ENCODE results near the gene ACTMAP.
"Not testable (repeated sequence)": the region's sequence is repeated elsewhere in the genome, so short reads cannot be mapped to it uniquely, and the experiment has no call there.

Gene ACTMAP

DNA sequence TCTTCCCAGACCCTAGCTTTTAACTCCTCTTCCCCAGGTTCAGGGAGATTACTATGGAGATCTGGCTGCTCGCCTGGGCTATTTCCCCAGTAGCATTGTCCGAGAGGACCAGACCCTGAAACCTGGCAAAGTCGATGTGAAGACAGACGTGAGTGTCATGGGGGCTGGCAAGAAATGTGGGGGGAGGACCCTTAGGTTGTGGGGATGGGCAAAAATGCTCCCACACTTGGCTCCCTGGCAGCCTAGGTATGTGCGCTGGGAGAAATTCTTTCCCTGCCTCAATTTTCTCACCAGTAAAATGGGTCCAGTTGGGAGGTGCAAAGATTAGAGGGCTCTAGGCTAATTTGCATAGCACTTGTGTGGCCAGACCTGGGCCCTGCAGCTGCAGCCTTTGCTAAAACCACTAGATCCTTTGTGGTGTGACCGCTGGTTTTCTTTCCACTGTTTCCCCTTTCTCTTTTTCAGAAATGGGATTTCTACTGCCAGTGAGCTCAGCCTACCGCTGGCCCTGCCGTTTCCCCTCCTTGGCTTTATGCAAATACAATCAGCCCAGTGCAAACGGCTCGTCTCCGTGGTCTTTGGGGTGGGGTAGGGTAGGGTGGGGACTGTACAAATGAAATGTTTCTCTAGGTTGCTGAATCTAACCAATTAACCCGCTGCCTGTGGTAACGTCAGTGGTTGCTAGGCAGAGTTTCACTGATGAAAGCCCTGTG is 26.8 kb upstream of the ACTMAP start:
- peak in 53 of 56 donors; percentile 28 to 96 (median 80) for DNase-seq

GRCh38 chr19:40776364-40776763 is 26.1 kb upstream of the ACTMAP start:
- no peak for DNase-seq

DNA sequence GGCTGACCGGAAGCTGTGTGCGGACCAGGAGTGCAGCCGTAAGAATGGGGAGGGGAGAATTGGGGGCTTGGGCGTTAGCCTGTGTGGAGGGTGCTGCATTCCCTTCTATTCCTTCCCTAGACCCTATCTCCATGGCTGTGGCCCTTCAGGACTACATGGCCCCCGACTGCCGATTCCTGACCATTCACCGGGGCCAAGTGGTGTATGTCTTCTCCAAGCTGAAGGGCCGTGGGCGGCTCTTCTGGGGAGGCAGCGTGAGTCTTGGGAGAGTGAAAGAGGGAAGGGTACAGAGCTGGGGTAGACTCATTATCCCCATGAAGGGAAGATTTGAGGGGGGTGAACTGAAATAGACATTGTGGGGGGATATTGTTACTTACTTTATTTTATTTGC is 25.4 kb upstream of the ACTMAP start:
- no peak for DNase-seq

GRCh38 chr19:40774916-40775631 is 24.8 kb upstream of the ACTMAP start, which contains the start of gene MIA:
Gene MIA (plus strand): TSS chr19:40775521. CDS start chr19:40775543, 22 bp downstream.
- DNase-seq = no peak

GRCh38 chr19:40771101-40771862 is 21.0 kb upstream of the ACTMAP start:
- not testable (repeated sequence) for DNase-seq

DNA sequence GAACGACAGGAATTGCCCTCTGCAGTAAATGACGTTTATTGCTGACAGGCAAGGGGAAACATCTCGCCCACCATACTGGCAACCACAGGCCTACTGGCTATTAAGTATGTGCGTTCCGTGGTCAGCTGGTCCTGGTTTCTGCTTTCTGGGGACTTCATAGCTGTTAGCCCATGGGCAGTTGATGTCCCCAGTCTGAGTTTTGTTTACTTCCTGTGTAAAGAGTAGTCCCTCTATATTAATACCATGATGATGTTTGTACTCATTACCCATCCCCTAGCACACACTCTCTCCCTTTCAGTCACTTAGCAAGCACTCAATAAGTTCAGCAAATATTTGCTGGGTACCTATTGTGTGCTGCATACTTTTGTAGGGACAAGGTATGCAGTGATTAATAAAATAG is 18.6 kb upstream of the ACTMAP start:
- no peak for DNase-seq

- DNase-seq = not testable (repeated sequence)
Observed at GRCh38 chr19:40766385-40766784, 16.1 kb upstream of the ACTMAP start.

DNA sequence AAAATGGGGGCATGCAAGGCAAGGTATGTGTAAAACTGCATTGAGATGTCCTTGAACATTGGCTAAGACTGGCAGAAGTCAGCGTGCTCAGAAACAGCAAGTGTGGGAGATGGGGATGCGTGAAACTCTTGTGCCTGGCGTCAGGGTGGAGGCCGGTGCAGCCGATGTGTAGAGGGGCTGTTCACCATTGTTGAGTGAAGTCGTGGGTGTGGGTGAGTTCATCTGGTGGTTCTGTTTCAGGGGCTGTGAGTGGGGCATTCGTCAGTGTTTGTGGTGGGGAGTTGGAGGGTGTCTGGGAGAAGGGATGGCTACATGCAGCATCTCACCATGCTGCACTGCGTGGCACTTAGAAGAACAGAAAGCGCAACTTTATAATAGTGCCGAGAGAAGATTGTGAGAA is 13.7 kb upstream of the ACTMAP start:
- DNase-seq = no peak

- no peak for DNase-seq
Observed at GRCh38 chr19:40763526-40763925, 13.2 kb upstream of the ACTMAP start.

DNA sequence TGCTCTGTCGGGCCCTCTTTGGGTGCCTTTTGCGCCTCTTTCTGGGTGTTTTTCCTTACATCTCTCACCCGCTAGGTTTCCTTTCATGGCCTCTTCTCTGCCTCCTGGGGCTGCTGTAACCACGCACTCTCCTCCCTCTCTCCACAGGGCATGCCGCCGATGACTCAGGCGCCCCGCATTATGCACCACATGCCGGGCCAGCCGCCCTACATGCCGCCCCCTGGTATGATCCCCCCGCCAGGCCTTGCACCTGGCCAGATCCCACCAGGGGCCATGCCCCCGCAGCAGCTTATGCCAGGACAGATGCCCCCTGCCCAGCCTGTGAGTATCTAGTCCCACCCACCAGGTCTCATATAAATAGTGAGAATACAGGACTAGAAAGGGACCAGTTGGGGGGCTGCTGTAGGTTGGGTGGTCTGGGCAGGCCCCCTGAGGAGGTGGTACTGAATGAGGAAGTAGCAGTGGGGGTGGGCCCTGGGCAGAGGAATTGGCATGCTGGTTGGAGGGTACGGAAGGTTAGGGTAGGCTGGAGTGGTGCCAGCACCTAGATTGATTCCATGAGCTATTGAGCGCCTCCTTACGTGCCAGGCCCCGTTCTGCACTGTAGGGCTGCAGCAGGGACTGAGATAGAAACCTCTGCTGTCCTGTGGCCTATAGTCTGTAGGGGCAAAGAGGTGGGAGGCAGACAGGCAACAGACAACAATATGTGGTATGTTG is 12.6 kb upstream of the ACTMAP start:
- DNase-seq = no peak

- no peak for DNase-seq
Observed at GRCh38 chr19:40759352-40759751, 9.1 kb upstream of the ACTMAP start.

- DNase-seq = no peak
Observed at GRCh38 chr19:40758491-40758890, 8.2 kb upstream of the ACTMAP start.

DNA sequence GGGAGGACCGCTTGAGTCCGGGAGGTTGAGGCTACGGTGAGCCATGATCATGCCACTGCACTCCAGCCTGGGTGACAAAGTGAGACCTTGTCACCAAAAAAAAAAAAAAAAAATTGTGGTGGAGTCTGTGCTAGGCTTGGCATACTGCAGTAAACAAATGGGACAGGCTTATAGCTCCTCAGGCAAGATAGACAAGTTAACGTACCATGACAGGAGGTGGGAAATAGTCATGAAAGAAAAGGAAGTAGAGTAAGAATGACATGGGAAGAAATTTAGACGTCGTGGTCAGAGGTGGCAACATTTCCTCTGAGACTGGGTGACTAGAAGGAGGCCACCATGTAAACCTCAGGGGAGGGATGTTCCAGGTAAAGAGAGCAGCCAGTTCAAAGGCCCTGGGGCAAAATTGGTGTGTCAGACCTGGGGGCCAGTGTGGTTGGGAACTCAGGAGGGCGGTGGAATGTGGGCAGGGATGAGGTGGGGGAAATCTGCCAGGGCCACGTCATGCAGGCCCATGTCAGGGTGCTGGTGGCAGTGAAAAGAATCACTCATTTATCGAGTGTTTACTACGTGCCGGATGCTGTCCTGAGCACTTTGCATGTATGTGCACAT is 6.3 kb upstream of the ACTMAP start:
- DNase-seq = no peak

DNA sequence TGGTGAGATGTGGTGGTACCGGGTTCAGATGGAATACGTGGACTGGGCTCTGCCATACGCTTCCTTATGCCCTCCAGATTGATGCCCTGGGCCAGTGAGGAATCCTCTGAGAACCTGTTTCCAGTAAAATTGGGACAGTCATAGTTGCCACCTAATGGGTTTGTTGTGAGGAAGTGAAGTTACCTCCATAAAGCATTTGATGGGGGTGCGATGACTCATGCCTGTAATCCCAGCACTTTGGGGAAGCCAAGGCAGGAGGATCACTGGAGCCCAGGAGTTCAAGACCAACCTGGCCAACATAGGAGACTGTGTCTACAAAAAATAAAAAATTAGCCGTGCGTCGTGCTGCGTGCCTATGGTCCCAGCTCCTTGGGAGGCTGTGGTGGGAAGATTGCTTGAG is 5.5 kb upstream of the ACTMAP start:
- no peak for DNase-seq

- DNase-seq = no peak
Observed at GRCh38 chr19:40755248-40755624, 5.0 kb upstream of the ACTMAP start.

GRCh38 chr19:40754611-40755247 is 4.5 kb upstream of the ACTMAP start:
- DNase-seq = peak in 3 of 56 donors; percentile 4 to 40 (median 20)

- no peak for DNase-seq
Observed at GRCh38 chr19:40752257-40752781, 2.0 kb upstream of the ACTMAP start.

- peak; percentile 85 to 100 (median 98) for DNase-seq
Observed at GRCh38 chr19:40750874-40751537, 729 bp upstream of the ACTMAP start, which contains the start of gene SNRPA. Gene SNRPA (plus strand): TSS chr19:40751203. CDS start chr19:40751409, 206 bp downstream.

GRCh38 chr19:40747536-40747935 is 2.7 kb downstream of the ACTMAP start:
- DNase-seq = no peak

DNA sequence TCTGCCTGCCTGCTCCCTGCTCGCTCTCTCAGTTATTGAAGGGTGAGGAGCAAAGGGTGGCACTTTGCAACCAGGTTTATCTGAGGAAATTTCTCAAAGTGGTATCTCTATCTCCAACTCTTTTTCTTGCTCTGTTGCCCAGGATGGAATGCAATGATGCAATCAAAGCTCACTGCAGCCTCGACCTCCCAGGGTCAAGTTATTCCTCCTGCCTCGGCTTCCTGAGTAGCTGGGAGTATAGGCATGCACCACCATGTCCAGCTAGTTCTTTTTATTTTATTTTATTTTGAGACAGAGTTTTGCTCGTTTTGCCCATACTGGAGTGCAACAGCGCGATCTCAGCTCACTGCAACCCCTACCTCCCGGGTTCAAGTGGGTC is 4.9 kb downstream of the ACTMAP start:
- DNase-seq = no peak

Measured in amygdala (tissue), 56 donors.